ENCODE measurements around the gene ENKUR.

GRCh38 chr10:25048450-25048849 lies 32.5 kb upstream of the ENKUR start:
- TF ChIP-seq CTCF (IDR thresholded peaks at IDR 0.05) (no peak), POLR2AphosphoS5 (IDR thresholded peaks at IDR 0.05) (no peak), POLR2A (IDR thresholded peaks at IDR 0.05) (no peak)

All from stomach (tissue), 4 donors.